ENCODE results near the gene ZNF180.
"Not testable (repeated sequence)": the region's sequence is repeated elsewhere in the genome, so short reads cannot be mapped to it uniquely, and the experiment has no call there.

Gene ZNF180

DNA sequence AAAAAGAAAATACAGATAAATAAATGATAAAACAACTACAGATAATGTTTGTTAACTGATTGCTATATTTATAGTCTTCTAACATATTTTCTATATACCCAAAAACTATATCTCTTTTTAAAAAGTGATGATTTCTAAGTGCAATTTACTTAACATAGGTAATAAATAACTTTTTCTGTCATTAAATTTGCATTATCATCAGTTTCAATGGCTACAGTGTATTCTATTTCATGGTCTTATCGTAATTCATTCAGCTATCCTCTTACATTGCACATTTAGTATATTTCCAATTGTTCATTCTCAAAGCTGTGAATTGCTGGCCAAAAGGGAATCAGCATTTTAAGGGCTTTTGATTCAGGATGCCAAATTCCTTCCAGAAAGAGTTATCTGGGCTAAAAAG is 3.6 kb downstream of the ZNF180 start:
- DNase-seq, result no peak

DNA sequence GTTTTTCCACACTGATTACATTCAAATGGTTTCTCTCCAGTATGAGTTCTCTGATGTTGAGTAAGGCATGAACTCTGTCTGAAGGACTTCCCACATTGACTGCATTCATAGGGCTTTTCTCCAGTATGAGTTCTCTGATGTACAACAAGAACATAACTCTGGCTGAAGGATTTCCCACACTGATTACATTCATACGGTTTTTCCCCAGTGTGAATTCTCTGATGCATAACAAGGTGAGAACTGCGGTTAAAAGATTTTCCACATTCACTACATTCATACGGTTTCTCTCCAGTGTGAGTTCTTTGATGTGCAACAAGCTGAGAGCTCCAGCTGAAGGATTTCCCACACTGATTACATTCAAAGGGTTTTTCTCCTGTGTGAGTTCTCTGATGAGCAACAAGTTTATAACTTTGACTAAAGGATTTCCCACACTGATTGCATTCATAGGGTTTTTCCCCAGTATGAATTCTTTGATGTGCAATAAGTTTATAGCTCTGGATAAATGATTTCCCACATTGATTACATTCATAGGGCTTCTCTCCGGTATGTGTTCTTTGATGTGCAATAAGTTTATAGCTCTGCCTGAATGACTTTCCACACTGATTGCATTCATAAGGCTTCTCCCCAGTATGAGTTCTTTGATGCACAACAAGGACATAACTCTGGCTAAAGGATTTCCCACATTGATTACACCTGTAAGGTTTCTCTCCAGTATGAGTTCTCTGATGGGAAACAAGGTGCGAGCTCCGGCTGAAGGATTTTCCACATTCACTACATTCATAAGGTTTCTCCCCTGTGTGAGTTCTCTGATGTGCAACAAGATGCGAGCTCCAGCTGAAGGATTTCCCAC is 23.5 kb downstream of the ZNF180 start:
- peak; percentile 27 for DNase-seq

- DNase-seq, result not testable (repeated sequence)
These were observed 31.6 kb downstream of the ZNF180 start for GRCh38 chr19:44468730-44469129.

DNA sequence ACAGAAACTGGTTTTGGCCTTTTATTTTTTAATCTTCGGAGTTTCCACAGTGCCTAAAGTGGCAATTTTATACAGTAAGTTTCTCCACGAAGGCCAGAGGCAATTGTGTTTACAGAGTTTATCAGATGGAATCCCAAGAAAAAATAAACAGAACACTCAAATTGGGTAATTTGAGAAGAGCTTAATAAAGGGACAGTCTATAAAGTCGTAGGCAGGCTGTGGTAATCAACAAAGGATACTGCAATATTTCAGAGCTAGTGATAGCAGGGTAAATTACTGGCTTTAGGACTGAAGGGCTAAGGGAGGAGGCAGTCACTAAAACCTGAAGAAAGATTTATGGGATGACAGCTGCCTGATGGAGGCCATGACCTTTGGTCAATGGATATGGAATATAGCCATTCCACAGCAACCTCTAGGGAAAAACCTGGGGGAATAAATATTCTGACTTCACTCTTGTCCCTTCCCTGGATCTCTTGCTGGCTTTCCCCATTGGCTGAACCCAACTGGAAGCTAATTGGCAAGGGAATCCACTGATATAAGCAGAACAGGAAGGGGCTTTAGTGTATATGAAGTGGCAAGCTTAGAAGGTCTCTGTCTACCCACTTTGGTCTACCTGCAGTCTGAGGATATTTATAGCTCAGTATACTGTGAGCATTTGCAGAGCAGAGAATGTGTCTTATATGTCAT is 37.6 kb downstream of the ZNF180 start:
- not testable (repeated sequence) for DNase-seq

- not testable (repeated sequence) for DNase-seq
These were observed 44.3 kb downstream of the ZNF180 start for GRCh38 chr19:44456016-44456415.

DNA sequence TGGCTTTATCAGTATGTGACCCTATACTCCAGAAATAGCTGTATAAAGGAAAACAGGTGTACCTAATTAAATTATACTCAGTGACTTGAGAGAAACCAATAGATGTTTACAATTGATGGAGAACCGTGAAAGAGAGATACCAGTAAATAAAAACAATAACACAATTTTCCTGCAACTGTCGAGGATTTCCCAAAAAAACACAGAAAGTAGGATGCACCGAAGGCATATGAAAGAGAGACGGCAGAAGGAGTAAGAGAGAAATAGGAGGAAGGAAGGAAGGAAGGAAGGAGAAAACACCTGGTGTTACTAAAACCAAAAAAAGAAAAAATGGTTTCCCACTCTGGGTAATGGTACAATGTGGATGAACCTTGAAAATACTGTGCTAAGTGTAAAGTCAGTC is 45.2 kb downstream of the ZNF180 start:
- DNase-seq, result no peak

DNA sequence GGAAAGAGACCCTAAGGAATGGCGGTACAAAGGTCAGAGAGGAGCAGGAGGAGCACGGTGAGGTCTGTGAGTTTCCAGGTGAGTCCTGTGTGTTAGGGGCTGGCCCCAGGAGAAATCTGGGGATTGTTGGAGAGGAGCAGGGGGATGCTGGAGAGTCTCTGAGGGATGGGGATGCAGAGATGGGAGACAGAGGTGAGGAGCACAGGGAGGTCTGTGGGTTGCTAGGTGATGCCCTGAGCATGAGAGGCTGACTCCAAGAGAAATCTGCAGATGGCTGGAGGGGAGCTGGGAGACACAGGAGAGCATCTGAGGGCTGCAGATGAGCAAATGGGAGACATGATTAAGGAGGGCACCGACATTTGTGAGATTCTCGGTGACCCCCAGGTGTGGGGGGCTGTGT is 48.0 kb downstream of the ZNF180 start:
- DNase-seq, result no peak

DNA sequence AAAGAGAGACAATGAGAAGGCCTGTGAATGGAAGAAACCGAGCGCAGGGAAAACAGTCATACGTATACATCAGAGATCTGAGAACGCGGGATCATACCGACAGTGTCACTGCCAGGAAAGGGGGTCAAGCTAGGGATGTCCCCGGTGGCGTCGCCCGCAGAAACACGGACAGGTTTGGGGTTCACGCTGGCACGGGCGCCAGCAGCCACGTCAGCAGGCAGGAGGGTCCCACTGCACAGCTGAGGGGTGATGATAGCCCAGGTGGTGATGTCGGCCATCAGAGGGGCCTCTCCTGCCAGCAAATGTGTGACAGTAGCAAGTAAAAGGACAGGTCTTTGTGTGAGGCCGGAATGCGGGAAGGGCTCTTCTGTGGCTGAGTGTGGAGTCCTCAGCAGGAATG is 48.6 kb downstream of the ZNF180 start:
- DNase-seq, result no peak

DNA sequence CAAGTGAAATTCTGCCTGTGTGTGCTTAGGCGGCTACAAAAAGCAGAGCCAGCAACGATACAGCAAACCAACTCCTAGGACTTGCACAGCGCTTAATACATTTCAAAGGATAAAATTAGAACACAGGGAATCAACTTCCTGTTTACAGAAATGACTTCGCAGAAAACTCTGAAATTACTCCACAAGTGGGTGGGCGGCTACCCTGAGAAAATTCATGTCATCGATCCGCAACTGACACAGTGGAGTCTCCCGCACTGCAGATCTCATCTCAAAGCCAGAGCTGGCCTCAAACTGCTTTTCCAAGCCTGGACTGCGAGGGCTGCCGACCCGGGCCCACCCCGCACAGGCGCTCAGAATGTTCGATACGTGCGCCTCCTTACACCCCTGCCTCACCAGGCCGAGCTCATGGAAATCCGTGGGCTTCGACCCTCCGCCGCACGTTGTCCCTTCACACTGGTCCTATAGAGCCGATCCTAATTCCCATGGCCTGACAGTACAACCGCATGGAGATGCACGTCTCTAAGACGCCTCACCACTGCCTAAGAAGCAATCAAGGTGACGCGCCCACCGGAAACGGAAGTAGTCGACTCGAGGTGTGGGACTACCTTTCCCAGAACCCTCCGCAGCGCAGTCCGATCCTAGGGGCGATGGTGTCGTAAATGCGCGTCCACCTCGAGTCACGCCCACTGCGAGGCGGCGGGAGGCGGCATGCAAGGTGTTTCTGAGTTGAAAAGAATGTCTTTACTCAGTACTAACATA is 52.2 kb downstream of the ZNF180 start, which contains the start of gene ZNF229:
Gene ZNF229, minus strand, starts transcription at position 557 of the 759 bp plus-strand sequence. CDS start 5,625 bp downstream, outside the sequence.
- no peak for DNase-seq

- no peak for DNase-seq
These were observed 61.9 kb downstream of the ZNF180 start for GRCh38 chr19:44438441-44438840.

GRCh38 chr19:44435441-44435840 is 64.9 kb downstream of the ZNF180 start:
- DNase-seq, result no peak

DNA sequence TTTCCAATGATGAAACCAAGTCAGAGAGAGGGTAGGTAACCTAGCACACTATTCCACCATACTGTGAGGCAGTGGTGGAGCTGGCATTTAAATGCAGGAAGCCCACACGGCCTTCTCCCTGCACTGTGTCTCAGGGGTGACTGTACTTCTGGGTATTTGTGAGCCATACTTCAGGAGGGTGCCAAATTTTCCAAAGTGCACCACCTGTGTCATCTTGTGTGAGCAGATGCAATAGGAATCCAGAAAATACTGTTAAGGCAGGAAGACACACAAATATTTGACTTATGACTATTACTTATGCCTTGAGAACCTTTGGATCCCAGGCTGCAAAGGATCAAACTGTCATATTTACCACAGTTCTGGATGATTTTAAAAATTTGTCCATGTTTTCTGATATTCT is 69.4 kb downstream of the ZNF180 start:
- no peak for DNase-seq

All from NCI-H2171 treated with DMSO at 0.1 percent for 48 hours (cell line).